ENCODE results near the gene KIRREL3.

Gene KIRREL3

GRCh38 chr11:126687477-126687876 is 313.1 kb downstream of the KIRREL3 start:
- no peak overlapping the region for H3K4me3 ChIP-seq (ENCODE audit: insufficient read depth, low read length, poor library complexity, severe bottlenecking)
- H3K9ac ChIP-seq (ENCODE audit: low read length) = no peak overlapping the region
- no peak overlapping the region for H2AFZ ChIP-seq (ENCODE audit: low read depth, low read length, severe bottlenecking)
- no peaks in the 10 kb centered on the region for H3K79me2 ChIP-seq (ENCODE audit: insufficient read depth, low read length)
- H3K9me3 ChIP-seq (ENCODE audit: insufficient read depth, low read length) = no peaks in the 10 kb centered on the region
- no peaks in the 10 kb centered on the region for H3K9me2 ChIP-seq (replicated peaks; ENCODE audit: insufficient read depth, low read length)
- no peak overlapping the region for H3K27ac ChIP-seq (ENCODE audit: low read depth, low read length)
- no peaks in the 10 kb centered on the region for H3K27me3 ChIP-seq (ENCODE audit: low read length)
- no peaks in the 10 kb centered on the region for H4K20me1 ChIP-seq (ENCODE audit: low read depth, low read length)
- TF ChIP-seq CTCF (IDR thresholded peaks at IDR 0.05; ENCODE audit: insufficient read depth, low read length, poor library complexity, severe bottlenecking) (no peak), EZH2phosphoT487 (conservative IDR thresholded peaks at IDR 0.05; ENCODE audit: low read length) (no peak)
- no peak overlapping the region for H3K4me2 ChIP-seq (ENCODE audit: low read depth, low read length, poor library complexity, severe bottlenecking)
- H3F3A ChIP-seq (ENCODE audit: insufficient read depth) = no peaks in the 10 kb centered on the region
- H3K36me3 ChIP-seq (ENCODE audit: low read length) = no peaks in the 10 kb centered on the region

GRCh38 chr11:126686938-126687337 is 313.6 kb downstream of the KIRREL3 start:
- no peak overlapping the region for H3K27ac ChIP-seq (ENCODE audit: low read depth, low read length)
- no peak for TF ChIP-seq EZH2phosphoT487 (conservative IDR thresholded peaks at IDR 0.05; ENCODE audit: low read length)
- TF ChIP-seq CTCF (IDR thresholded peaks at IDR 0.05; ENCODE audit: insufficient read depth, low read length, poor library complexity, severe bottlenecking) = no peak
- no peaks in the 10 kb centered on the region for H3K9me3 ChIP-seq (ENCODE audit: insufficient read depth, low read length)
- no peaks in the 10 kb centered on the region for H3K27me3 ChIP-seq (ENCODE audit: low read length)
- no peak overlapping the region for H3K4me3 ChIP-seq (ENCODE audit: insufficient read depth, low read length, poor library complexity, severe bottlenecking)
- H3F3A ChIP-seq (ENCODE audit: insufficient read depth) = no peaks in the 10 kb centered on the region
- no peaks in the 10 kb centered on the region for H3K79me2 ChIP-seq (ENCODE audit: insufficient read depth, low read length)
- H3K36me3 ChIP-seq (ENCODE audit: low read length) = no peaks in the 10 kb centered on the region
- H2AFZ ChIP-seq (ENCODE audit: low read depth, low read length, severe bottlenecking) = no peak overlapping the region
- no peak overlapping the region for H3K9ac ChIP-seq (ENCODE audit: low read length)
- H3K4me2 ChIP-seq (ENCODE audit: low read depth, low read length, poor library complexity, severe bottlenecking) = no peak overlapping the region
- H4K20me1 ChIP-seq (ENCODE audit: low read depth, low read length) = no peaks in the 10 kb centered on the region
- no peaks in the 10 kb centered on the region for H3K9me2 ChIP-seq (replicated peaks; ENCODE audit: insufficient read depth, low read length)

- H4K20me1 ChIP-seq (ENCODE audit: low read depth, low read length) = no peaks in the 10 kb centered on the region
- H3K79me2 ChIP-seq (ENCODE audit: insufficient read depth, low read length) = no peaks in the 10 kb centered on the region
- no peaks in the 10 kb centered on the region for H3K27me3 ChIP-seq (ENCODE audit: low read length)
- H3K9ac ChIP-seq (ENCODE audit: low read length) = no peak overlapping the region
- no peak overlapping the region for H3K4me3 ChIP-seq (ENCODE audit: insufficient read depth, low read length, poor library complexity, severe bottlenecking)
- H3K36me3 ChIP-seq (ENCODE audit: low read length) = no peaks in the 10 kb centered on the region
- TF ChIP-seq EZH2phosphoT487 (conservative IDR thresholded peaks at IDR 0.05; ENCODE audit: low read length) (no peak), CTCF (IDR thresholded peaks at IDR 0.05; ENCODE audit: insufficient read depth, low read length, poor library complexity, severe bottlenecking) (no peak)
- H3K27ac ChIP-seq (ENCODE audit: low read depth, low read length) = no peak overlapping the region
- H3F3A ChIP-seq (ENCODE audit: insufficient read depth) = no peaks in the 10 kb centered on the region
- no peaks in the 10 kb centered on the region for H3K9me2 ChIP-seq (replicated peaks; ENCODE audit: insufficient read depth, low read length)
- H3K4me2 ChIP-seq (ENCODE audit: low read depth, low read length, poor library complexity, severe bottlenecking) = no peak overlapping the region
- H3K9me3 ChIP-seq (ENCODE audit: insufficient read depth, low read length) = no peaks in the 10 kb centered on the region
- H2AFZ ChIP-seq (ENCODE audit: low read depth, low read length, severe bottlenecking) = no peak overlapping the region
These were observed 316.5 kb downstream of the KIRREL3 start for GRCh38 chr11:126683766-126684728.

Measured in SU-DHL-6 (cell line).